Measurements from ENCODE around the gene FRMPD1. TPM values are rescaled to one million over a fixed set of nuclear protein-coding genes. Genes with fewer than 3 reads are reported as not detected.

The FRMPD1 gene
- total and polyA plus RNA-seq, 10 of the 15 experiments (the other 5 are each of a cell fraction or from before 2014, with no cell fraction given): 0.01 to 0.08 (median 0.05) TPM; not detected in 6

- ATAC-seq (no peak), FAIRE-seq (no peak), DNase-seq (ENCODE audit: low read depth, low spot score) (no peak)
- Histone ChIP-seq H3K9me3 (replicated peaks; ENCODE audit: control insufficient read depth, insufficient read depth, low read length) (no peaks in the 10 kb centered on the region), H3K4me2 (ENCODE audit: control insufficient read depth, insufficient read depth) (no peak overlapping the region), H3K27ac (ENCODE audit: control insufficient read depth, insufficient read depth) (no peak overlapping the region), H2AFZ (ENCODE audit: control insufficient read depth, low read depth, low read length) (no peak overlapping the region), H3K36me3 (ENCODE audit: control insufficient read depth in 2 of 2, insufficient read depth in 2 of 2, low read length in 1 of 2) (no peaks in the 10 kb centered on the region), H3K9ac (ENCODE audit: control insufficient read depth, insufficient read depth, low read length) (no peak overlapping the region), H3K79me2 (ENCODE audit: control insufficient read depth, insufficient read depth, low read length) (no peaks in the 10 kb centered on the region), H4K20me1 (ENCODE audit: control insufficient read depth, insufficient read depth) (no peaks in the 10 kb centered on the region), H3K4me3 (no peak overlapping the region), H3K4me1 (ENCODE audit: control insufficient read depth, insufficient read depth, low read length) (no peaks in the 10 kb centered on the region), H3K27me3 (replicated peaks in 1 of 2; ENCODE audit: control insufficient read depth in 2 of 2, insufficient read depth in 2 of 2, low read length in 1 of 2) (no peaks in the 10 kb centered on the region)
- no TSS peak for BruUV-seq (replicated peaks)
- WGBS (ENCODE audit: insufficient coverage, insufficient replicate concordance, low lambda C conversion rate, missing lambda C conversion rate): 90% methylated on average over 7 of the region's 7 CpGs
- RAD21 ChIA-PET (ENCODE audit: unreplicated experiment): no interaction called here
- CTCF ChIA-PET: interaction anchor here (0.7 to 1.4 kb wide), 3 partner anchors 10 to 13 kb away, joined by 3 to 5 read pairs (median 3); no protein-coding TSS in a partner anchor
- TF ChIP-seq ATF2 (IDR thresholded peaks at IDR 0.05; ENCODE audit: low read length): no peak
- TF ChIP-seq BACH1 (IDR thresholded peaks at IDR 0.05; ENCODE audit: borderline replicate concordance): no peak
- no peak for TF ChIP-seq TCF12 (IDR thresholded peaks at IDR 0.05; ENCODE audit: low read depth, low read length)
- no peak for TF ChIP-seq TCF7 (IDR thresholded peaks at IDR 0.05; ENCODE audit: borderline replicate concordance)
- no peak for TF ChIP-seq SMAD1 (IDR thresholded peaks at IDR 0.05; ENCODE audit: low read depth, partially characterized antibody)
- no peak for TF ChIP-seq PKNOX1 (IDR thresholded peaks at IDR 0.05)
- no peak for TF ChIP-seq TARDBP (IDR thresholded peaks at IDR 0.05; ENCODE audit: borderline replicate concordance)
- no peak for TF ChIP-seq ELK1 (IDR thresholded peaks at IDR 0.05; ENCODE audit: low read depth, low read length)
- no peak for TF ChIP-seq BCL3 (IDR thresholded peaks at IDR 0.05; ENCODE audit: borderline replicate concordance, insufficient read depth, low read depth, low read length, poor library complexity, severe bottlenecking)
- no peak for TF ChIP-seq MYC (IDR thresholded peaks at IDR 0.05; ENCODE audit: insufficient read depth, insufficient read length, insufficient replicate concordance, low read length, severe bottlenecking)
- TF ChIP-seq HDGF (IDR thresholded peaks at IDR 0.05): no peak
- no peak for TF ChIP-seq KAT2A (conservative IDR thresholded peaks at IDR 0.05; ENCODE audit: control insufficient read depth, low read depth, low read length)
- no peak for TF ChIP-seq BCL11A (IDR thresholded peaks at IDR 0.05; ENCODE audit: low read depth, low read length)
- TF ChIP-seq RAD21 (IDR thresholded peaks at IDR 0.05; ENCODE audit: insufficient read depth, low read depth, low read length): no peak
- TF ChIP-seq NFXL1 (IDR thresholded peaks at IDR 0.05; ENCODE audit: borderline replicate concordance): no peak
- TF ChIP-seq POLR2AphosphoS5 (IDR thresholded peaks at IDR 0.05; ENCODE audit: low read length): no peak
- TF ChIP-seq FOXK2 (IDR thresholded peaks at IDR 0.05): no peak
- SMC1A ChIA-PET (ENCODE audit: uncharacterized antibody, unreplicated experiment): no interaction called here
- in situ Hi-C loops (cut with MboI): no loop called here
- POLR2A ChIA-PET: no interaction called here
- intact Hi-C loops (cut with micrococcal nuclease; ENCODE audit: unreplicated experiment): no loop called here
Measured at GRCh38 chr9:37760416-37761161, 109.8 kb downstream of the FRMPD1 start.

All from GM12878 (cell line).